SJCRH30 (cell line): ENCODE results near the gene ZNF91. TPM values are rescaled to one million over a fixed set of nuclear protein-coding genes. Genes with fewer than 3 reads are reported as not detected.
"Not testable (repeated sequence)": the region's sequence is repeated elsewhere in the genome, so short reads cannot be mapped to it uniquely, and the experiment has no call there.

ENCODE experiments used
- DNase-seq, 2 experiments: peaks; one replicate each; pipeline ENCODE4 v3.0.0-alpha.2; 2015 to 2020
- H3K27ac ChIP-seq: fragments of 250-450 bp; sonication (Bioruptor Pico); 2 replicates; pipeline ENCODE4 v1.5.1; 2020; ENCODE audit warnings: mild to moderate bottlenecking, moderate library complexity
- H3K27me3 ChIP-seq: fragments of 250-450 bp; sonication (Bioruptor Pico); 2 replicates; pipeline ENCODE4 v1.5.1; 2020; ENCODE audit warnings: mild to moderate bottlenecking, moderate library complexity
- H3K36me3 ChIP-seq: fragments of 250-450 bp; sonication (Bioruptor Pico); 2 replicates; pipeline ENCODE4 v1.5.1; 2020; ENCODE audit warnings: mild to moderate bottlenecking, moderate library complexity
- H3K4me1 ChIP-seq: fragments of 250-450 bp; sonication (Bioruptor Pico); 2 replicates; pipeline ENCODE4 v1.5.1; 2020; ENCODE audit warnings: mild to moderate bottlenecking, moderate library complexity
- H3K4me3 ChIP-seq: fragments of 250-450 bp; sonication (Bioruptor Pico); 2 replicates; pipeline ENCODE4 v1.5.1; 2020; ENCODE audit warnings: mild to moderate bottlenecking, moderate library complexity
- H3K9me3 ChIP-seq: fragments of 250-450 bp; sonication (Bioruptor Pico); replicated peaks from 2 replicates; pipeline ENCODE4 v1.5.1; 2020; ENCODE audit warnings: mild to moderate bottlenecking, moderate library complexity
- total RNA-seq: library from RNA; depleted of rRNA; stranded (reverse); fragments of >200 nt; shearing (Covaris generic); gene quantifications from 2 replicates; pipeline ENCODE4 v1.2.3, GENCODE V29; 2014

The ZNF91 gene
- total RNA-seq, 1 experiment from 2014 or later, result 55.2 TPM

- not testable (repeated sequence) for H3K27ac ChIP-seq, DNase-seq, H3K4me3 ChIP-seq, H3K4me1 ChIP-seq, H3K27me3 ChIP-seq
- peaks cover 81% of the 10 kb centered on the region for H3K36me3 ChIP-seq
- peaks cover 44% of the 10 kb centered on the region for H3K9me3 ChIP-seq
Observed at GRCh38 chr19:23379671-23380070, 15.6 kb downstream of the ZNF91 start.

DNA sequence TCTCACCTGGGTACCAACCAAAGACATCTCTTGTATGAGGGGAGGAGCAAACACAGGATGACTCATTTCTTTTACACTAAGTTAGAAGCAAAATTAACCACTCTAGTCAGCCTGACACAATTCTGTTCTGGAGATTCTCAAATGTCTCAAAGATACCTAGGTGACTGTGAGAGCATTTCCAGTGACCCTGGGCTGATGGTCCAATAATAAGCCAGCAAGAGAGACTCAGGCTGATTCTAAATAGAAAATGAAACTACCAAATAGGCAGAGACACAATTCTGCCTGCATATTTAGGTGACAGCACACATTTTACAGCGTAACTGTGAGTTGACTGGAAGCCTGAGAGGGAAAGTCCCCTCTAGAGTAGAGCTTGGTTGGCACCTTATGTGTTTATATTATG lies 16.3 kb downstream of the ZNF91 start:
- Histone ChIP-seq H3K4me1 (no peaks in the 10 kb centered on the region), H3K27ac (no peak overlapping the region), H3K4me3 (no peak overlapping the region), H3K36me3 (peaks cover 78% of the 10 kb centered on the region), H3K9me3 (peaks cover 44% of the 10 kb centered on the region), H3K27me3 (no peaks in the 10 kb centered on the region)
- no peak for DNase-seq

DNA sequence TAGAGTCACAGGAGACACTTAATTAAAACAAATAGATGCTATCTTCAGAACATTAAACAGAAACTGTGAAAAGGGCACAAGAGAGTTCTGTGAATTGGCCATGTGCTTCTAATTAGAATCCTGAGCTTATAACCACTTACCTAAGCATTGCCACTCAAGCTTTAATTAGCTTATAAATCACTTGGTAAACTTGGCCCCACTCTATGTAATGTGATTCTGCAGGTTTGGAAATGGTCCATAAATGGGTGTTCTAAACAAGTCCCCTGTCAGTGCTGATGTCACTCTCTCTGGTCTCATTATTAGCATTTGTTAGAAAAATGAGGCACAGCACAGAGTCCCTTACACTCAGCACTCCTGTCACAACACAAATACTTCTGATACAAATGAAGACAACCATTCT lies 18.0 kb downstream of the ZNF91 start:
- Histone ChIP-seq H3K36me3 (peaks cover 77% of the 10 kb centered on the region), H3K27ac (no peak overlapping the region), H3K27me3 (no peaks in the 10 kb centered on the region), H3K9me3 (peaks cover 38% of the 10 kb centered on the region), H3K4me1 (no peaks in the 10 kb centered on the region), H3K4me3 (no peak overlapping the region)
- DNase-seq, result no peak

DNA sequence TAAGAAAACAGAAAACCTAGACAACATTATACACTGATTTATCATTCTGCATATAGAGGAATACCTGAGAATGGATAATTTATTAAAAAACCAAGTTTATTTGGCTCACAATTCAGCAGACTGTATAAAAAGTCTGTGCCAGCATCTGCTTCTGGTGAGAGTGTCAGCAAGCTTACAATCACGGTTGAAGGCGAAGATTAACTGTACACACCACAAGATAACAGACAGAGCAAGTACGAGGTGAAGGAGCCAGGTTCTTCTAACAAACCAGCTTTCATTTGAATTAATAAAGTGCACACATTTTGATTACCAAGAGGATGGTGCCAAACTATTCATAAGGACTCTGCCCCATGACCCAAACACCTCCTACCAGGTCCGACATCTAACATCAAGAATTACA lies 28.8 kb downstream of the ZNF91 start:
- no peak overlapping the region for H3K27ac ChIP-seq
- no peaks in the 10 kb centered on the region for H3K4me1 ChIP-seq
- peaks cover 36% of the 10 kb centered on the region for H3K9me3 ChIP-seq
- H3K36me3 ChIP-seq, result peaks cover 69% of the 10 kb centered on the region
- H3K4me3 ChIP-seq, result no peak overlapping the region
- H3K27me3 ChIP-seq, result no peaks in the 10 kb centered on the region
- no peak for DNase-seq

DNA sequence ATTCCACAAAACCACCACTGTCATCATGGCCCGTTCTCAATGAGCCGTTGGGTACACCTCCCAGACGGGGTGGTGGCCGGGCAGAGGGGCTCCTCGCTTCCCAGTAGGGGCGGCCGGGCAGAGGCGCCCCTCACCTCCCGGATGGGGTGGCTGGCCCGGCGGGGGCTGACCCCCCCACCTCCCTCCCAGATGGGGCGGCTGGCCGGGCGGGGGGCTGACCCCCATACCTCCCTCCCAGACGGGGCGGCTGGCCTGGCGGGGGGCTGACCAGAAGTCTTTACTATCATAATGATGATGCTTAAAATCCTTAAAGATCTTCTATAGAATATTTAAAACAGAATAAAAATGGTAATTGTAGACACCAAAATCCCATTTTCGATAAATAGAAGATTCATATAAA lies 29.2 kb downstream of the ZNF91 start:
- not testable (repeated sequence) for H3K4me3 ChIP-seq, H3K27me3 ChIP-seq, DNase-seq, H3K4me1 ChIP-seq, H3K27ac ChIP-seq
- peaks cover 67% of the 10 kb centered on the region for H3K36me3 ChIP-seq
- H3K9me3 ChIP-seq, result peaks cover 37% of the 10 kb centered on the region

DNA sequence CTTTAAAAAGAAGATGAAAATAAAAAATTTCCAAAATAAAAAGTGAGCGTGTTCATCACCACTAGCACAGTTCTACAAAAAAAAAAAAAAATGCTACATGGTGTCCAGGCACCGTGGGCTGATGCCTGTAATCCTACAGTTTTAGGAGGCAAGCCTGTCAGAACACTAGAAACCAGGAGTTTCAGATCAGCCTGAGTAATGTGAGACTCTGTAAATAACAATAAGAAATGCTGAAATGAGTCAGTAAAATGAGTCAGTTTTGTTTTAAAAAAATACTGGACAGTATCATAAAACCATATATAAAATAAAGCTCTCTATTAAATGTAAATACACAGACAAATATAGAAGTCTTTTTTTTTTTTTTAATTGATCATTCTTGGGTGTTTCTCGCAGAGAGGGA lies 30.0 kb downstream of the ZNF91 start:
- Histone ChIP-seq H3K36me3 (peaks cover 60% of the 10 kb centered on the region), H3K27ac (no peak overlapping the region), H3K9me3 (peaks cover 37% of the 10 kb centered on the region), H3K27me3 (no peaks in the 10 kb centered on the region), H3K4me1 (no peaks in the 10 kb centered on the region), H3K4me3 (no peak overlapping the region)
- no peak for DNase-seq

DNA sequence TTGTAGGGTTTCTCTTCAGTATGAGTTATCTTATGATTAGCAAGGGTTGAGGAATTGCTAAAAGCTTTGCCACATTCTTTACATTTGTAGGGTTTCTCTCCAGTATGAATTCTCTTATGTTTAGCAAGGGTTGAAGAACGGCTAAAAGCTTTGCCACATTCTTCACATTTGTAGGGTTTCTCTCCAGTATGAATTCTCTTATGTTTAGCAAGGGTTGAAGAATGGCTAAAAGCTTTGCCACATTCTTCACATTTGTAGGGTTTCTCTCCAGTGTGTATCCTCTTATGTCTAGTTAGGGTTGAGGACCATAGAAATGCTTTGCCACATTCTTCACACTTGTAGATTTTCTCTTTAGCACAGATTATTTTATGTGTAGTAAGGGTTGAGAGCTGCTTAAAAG lies 33.4 kb downstream of the ZNF91 start:
- not testable (repeated sequence) for DNase-seq, H3K4me1 ChIP-seq, H3K27ac ChIP-seq, H3K27me3 ChIP-seq, H3K4me3 ChIP-seq
- peaks cover 32% of the 10 kb centered on the region for H3K9me3 ChIP-seq
- peaks cover 52% of the 10 kb centered on the region for H3K36me3 ChIP-seq

DNA sequence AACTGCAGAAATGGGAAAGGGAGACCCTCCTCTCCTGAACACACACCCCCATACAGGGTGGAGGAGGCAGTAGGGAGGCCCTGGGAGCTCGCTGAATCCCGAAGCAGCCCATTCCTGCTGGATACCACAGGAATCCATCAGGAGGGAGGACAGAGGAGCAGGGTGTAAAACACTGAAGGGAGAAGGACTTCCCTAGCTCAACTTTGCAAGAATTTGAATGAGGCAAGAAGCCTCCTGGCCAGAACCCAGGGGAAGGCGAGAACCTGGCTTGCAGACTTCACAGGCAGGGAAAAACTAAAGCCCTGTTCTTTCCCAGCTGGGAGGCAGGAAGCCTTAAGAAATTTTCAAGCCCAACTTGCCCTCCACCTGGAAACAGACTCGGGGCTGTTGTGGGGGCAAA lies 43.5 kb downstream of the ZNF91 start:
- Histone ChIP-seq H3K4me3 (no peak overlapping the region), H3K27ac (no peak overlapping the region), H3K27me3 (no peaks in the 10 kb centered on the region), H3K36me3 (peaks cover 48% of the 10 kb centered on the region), H3K4me1 (no peaks in the 10 kb centered on the region), H3K9me3 (peaks cover 55% of the 10 kb centered on the region)
- no peak for DNase-seq

DNA sequence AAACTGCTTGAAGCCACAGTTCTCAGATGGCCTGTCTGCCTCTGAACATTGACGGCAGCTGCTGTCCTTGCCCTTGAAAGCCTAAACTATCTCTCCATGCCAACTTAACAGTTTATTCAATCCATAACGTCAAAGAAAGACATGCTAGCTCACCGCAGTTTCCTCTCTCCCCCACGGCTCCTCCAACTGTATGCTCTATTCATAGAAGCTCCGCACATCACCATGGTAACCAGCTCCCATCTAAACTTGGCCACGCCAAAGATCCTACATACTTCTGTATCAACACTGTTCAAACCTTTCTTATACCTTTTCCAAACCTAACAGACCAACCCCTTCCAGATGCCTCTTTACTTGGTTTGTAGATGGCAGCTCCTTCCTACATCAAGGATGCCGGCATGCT lies 48.6 kb downstream of the ZNF91 start:
- H3K36me3 ChIP-seq, result peaks cover 44% of the 10 kb centered on the region
- no peak overlapping the region for H3K4me3 ChIP-seq
- peaks cover 31% of the 10 kb centered on the region for H3K9me3 ChIP-seq
- DNase-seq, result no peak
- no peaks in the 10 kb centered on the region for H3K4me1 ChIP-seq
- no peak overlapping the region for H3K27ac ChIP-seq
- no peaks in the 10 kb centered on the region for H3K27me3 ChIP-seq

DNA sequence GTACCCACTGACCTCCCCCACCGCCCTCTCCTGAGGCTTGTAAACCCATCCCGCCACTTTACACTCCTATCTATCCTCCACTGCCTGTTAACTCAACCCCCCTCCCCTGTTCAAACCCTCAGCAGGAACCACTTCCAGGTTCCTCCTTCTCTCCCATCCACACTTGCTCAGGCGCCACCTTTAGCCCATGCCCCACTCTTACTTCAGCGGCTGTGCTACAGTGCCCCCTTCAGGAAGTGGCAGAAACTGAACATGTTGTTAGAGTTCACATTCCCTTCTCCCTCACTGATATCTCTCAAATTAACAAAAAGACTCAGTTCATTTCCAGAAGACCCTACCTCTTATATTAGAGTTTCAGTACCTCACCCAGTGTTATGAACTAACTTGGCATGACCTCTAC lies 49.4 kb downstream of the ZNF91 start:
- Histone ChIP-seq H3K36me3 (peaks cover 42% of the 10 kb centered on the region), H3K9me3 (peaks cover 31% of the 10 kb centered on the region), H3K4me1 (no peaks in the 10 kb centered on the region), H3K27me3 (no peaks in the 10 kb centered on the region), H3K27ac (no peak overlapping the region), H3K4me3 (no peak overlapping the region)
- DNase-seq, result no peak

- Histone ChIP-seq H3K27me3 (no peaks in the 10 kb centered on the region), H3K27ac (no peak overlapping the region), H3K4me3 (no peak overlapping the region), H3K9me3 (peaks cover 18% of the 10 kb centered on the region), H3K4me1 (no peaks in the 10 kb centered on the region), H3K36me3 (peaks cover 33% of the 10 kb centered on the region)
- DNase-seq, result no peak
Observed at GRCh38 chr19:23343434-23344010, 51.7 kb downstream of the ZNF91 start.

DNA sequence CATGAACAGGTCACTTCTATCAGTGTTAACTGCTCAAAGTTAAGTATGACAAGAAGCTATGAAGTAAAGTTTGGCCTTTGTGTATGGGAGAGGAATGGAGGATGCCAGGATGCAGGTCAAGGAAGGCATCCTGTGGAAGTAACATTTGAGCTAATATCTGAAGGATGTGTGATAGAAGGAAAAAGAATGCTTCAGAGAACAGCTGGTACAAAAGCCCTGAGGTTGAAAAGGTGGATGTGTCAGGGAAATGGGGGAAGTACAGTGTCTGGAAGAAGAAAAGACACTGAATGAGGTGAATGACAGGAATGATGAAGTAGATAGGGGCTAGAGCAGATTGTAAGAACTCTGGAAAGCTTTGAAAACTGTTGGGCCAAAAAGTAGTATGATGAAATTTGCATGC lies 67.1 kb downstream of the ZNF91 start:
- H3K9me3 ChIP-seq, result peaks cover 3% of the 10 kb centered on the region; the same call in 1 of the 2 replicates
- no peak overlapping the region for H3K4me3 ChIP-seq
- H3K27ac ChIP-seq, result no peak overlapping the region
- H3K36me3 ChIP-seq, result peaks cover 10% of the 10 kb centered on the region; the same call in 1 of the 2 replicates
- DNase-seq, result no peak
- no peaks in the 10 kb centered on the region for H3K4me1 ChIP-seq
- H3K27me3 ChIP-seq, result no peaks in the 10 kb centered on the region

GRCh38 chr19:23321953-23322549 lies 73.2 kb downstream of the ZNF91 start:
- Histone ChIP-seq H3K27me3 (no peaks in the 10 kb centered on the region), H3K4me3 (no peak overlapping the region), H3K4me1 (no peaks in the 10 kb centered on the region), H3K27ac (no peak overlapping the region), H3K9me3 (no peaks in the 10 kb centered on the region), H3K36me3 (no peaks in the 10 kb centered on the region)
- no peak for DNase-seq

- not testable (repeated sequence) for H3K27me3 ChIP-seq, H3K36me3 ChIP-seq, H3K4me1 ChIP-seq, DNase-seq, H3K4me3 ChIP-seq, H3K27ac ChIP-seq, H3K9me3 ChIP-seq
Observed at GRCh38 chr19:23321403-23321802, 73.9 kb downstream of the ZNF91 start.

DNA sequence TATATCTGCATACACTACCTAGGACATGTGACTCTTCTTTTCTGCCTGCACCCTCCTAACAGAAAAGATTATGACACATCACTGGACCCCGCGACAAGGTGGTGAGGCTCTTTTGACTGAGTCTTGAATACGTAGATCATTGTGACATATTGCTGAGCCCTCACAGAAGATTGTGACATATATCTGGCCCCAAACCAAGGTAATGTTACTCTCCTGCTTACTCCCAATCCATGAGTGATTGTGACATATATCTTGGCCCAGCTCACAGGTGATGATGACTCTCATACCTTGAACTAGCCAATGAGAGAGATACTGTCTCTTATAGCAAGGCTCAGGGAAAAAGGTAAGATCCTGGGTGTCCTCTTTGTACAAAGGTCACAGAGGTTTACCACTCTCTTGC lies 75.7 kb downstream of the ZNF91 start:
- H3K9me3 ChIP-seq, H3K27ac ChIP-seq, H3K27me3 ChIP-seq, DNase-seq, H3K4me3 ChIP-seq, H3K4me1 ChIP-seq, H3K36me3 ChIP-seq: not testable (repeated sequence)

DNA sequence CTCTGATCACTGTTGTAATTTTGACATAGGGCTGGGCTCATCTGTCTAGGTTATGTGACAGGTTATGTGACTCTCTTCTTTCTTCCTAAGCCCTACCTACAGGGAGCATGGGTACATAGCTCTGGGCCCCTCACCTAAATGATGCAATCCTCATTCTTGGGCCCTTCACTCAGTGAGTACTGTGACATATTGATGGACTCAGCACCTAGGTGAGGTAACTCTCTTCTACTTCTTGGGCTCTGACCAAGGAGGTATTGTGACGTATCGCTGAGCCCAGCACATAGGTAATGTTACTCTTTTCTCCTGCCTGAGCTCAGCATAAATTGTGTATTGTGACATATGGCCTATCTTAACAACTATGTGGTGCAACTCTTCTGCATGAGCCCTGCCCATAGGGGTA lies 76.3 kb downstream of the ZNF91 start:
- H3K4me3 ChIP-seq, H3K27me3 ChIP-seq, H3K36me3 ChIP-seq, H3K9me3 ChIP-seq, H3K27ac ChIP-seq, H3K4me1 ChIP-seq, DNase-seq: not testable (repeated sequence)
